CD4-positive, alpha-beta T cell treated with Interleukin-4 for 1 hour (primary cell): ENCODE measurements around the gene PANK4.
A peak's percentile ranks its signal among the peaks of the same experiment; 100 is the strongest.

ENCODE experiments used
- DNase-seq, 2 donors: peaks; one replicate each; pipeline ENCODE4 v3.0.0-alpha.2; 2020 to 2022

PANK4 gene

GRCh38 chr1:2494323-2494693 lies 32.1 kb downstream of the PANK4 start:
- DNase-seq, result no peak

- DNase-seq, result peak; percentile 27 to 33
Observed at GRCh38 chr1:2493691-2494322, 32.6 kb downstream of the PANK4 start.

- DNase-seq, result no peak
Observed at GRCh38 chr1:2493218-2493617, 33.2 kb downstream of the PANK4 start.

GRCh38 chr1:2492091-2492490 lies 34.3 kb downstream of the PANK4 start:
- no peak for DNase-seq

GRCh38 chr1:2489615-2490014 lies 36.8 kb downstream of the PANK4 start:
- DNase-seq, result no peak

DNA sequence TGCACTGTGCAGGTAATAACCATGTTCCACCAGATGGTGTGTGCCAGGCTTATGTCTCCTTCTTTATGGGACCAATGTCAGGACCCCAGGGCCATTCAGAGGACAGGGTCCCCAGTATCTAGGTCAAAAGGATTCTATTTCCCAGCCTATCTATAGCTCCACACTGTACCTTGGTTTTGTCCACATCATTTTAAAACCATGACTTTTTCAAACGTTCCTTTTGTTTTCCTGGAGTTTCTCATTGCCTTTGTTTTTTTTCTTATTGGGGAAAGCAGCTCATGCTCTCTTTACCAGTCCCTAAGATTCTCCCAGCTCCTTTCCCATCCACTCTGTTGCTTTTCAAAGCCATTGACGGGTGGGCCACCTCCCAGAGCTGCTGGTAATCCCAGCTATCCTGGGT lies 37.7 kb downstream of the PANK4 start:
- DNase-seq, result no peak

DNA sequence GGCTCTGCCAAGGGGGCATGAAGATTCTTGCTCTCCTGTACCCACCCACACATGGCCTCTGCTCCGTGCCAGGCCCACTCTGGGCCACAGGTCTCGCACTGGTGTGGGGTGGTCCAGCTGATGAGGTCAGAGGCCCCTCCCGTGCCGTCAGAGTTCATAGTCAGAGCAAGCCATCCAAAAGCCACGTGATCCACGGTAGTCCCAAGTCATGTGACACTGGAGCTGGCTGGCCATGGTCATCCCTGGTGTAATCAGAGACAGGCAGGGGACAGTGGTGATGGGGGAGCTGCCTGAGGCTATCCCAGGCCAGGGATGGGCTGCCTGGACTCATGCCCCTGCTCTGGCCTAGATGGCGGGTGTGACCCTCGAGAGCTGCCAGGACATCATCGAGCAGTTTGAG lies 39.8 kb downstream of the PANK4 start:
- DNase-seq, result no peak

DNA sequence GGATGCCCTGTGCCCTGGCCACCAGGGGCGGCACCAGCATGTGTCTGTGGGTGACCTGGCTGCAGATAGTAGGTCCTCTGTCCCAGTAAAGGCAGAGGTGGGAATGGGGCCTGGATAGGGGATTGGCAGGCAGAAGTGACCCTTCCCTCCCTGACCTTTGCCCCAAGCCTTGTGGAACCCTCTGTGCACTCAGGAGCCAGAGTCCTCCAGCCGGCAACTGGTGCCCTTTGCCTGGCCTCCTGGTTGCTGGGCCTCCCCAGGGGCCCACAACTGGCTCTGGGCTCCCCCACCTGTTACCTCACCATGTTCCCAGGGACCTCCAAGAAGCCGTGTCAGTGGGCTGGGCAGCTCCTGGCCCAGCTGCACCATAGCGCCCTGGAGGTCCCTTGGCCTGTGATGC lies 40.4 kb downstream of the PANK4 start:
- DNase-seq, result no peak

DNA sequence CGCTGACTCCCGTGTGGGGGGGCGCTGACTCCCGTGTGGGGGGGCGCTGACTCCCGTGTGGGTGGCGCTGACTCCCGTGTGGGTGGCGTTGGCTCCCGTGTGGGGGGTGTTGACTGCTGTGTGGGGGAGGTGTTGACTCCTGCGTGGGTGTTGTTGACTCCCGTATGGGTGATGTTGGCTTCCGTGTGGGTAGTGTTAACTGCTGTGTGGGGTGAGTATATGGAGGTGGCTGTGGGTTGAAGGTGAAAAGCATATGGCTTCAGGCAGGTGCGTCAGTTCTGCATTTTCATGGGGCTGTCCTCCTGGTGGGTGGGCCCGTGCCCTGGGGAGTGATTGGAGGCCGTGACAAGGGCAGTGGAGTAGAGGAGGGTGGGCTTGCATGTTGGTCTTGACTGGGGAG lies 42.4 kb downstream of the PANK4 start:
- DNase-seq, result no peak

GRCh38 chr1:2483026-2483425 lies 43.4 kb downstream of the PANK4 start:
- DNase-seq, result no peak

DNA sequence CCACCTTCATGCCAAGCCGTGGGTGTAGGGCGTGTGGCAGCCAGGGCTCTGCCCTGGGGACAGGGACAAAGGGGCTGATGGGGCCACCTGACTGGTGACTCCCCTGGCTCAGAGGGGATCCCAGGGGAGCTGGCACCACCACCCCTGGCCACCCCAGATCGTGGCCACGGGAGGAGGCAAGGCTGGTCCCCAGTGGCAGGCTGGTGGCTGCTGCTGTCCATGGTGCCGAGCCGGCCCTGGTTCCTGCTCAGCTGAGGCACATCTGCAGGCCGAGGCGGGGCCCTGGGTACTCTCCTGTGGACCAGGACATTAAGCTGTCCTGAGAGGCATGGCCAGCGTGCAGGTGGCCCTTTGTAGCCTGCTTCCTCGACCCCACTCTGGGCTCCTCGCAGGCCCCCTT lies 43.8 kb downstream of the PANK4 start:
- no peak for DNase-seq

- no peak for DNase-seq
Observed at GRCh38 chr1:2481885-2482284, 44.5 kb downstream of the PANK4 start.

GRCh38 chr1:2480986-2481364 lies 45.4 kb downstream of the PANK4 start:
- DNase-seq, result no peak

- DNase-seq, result no peak
Observed at GRCh38 chr1:2480236-2480985, 46.0 kb downstream of the PANK4 start.

DNA sequence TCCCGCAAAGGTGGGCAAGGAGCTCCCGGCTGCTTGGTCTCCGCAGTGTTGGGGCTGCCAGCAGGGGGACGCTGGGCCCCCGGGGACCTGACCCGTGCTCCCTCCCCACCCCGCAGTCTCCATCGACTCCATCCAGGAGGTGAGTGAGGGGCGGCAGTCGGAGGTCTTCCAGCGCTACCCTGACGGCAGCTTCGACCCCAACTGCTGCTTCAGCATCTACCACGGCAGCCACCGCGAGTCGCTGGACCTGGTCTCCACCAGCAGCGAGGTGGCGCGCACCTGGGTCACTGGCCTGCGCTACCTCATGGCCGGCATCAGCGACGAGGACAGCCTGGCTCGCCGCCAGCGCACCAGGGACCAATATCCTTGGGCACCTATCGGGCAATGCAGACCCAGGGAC lies 46.8 kb downstream of the PANK4 start:
- DNase-seq, result no peak

GRCh38 chr1:2479186-2479585 lies 47.2 kb downstream of the PANK4 start:
- DNase-seq, result no peak

DNA sequence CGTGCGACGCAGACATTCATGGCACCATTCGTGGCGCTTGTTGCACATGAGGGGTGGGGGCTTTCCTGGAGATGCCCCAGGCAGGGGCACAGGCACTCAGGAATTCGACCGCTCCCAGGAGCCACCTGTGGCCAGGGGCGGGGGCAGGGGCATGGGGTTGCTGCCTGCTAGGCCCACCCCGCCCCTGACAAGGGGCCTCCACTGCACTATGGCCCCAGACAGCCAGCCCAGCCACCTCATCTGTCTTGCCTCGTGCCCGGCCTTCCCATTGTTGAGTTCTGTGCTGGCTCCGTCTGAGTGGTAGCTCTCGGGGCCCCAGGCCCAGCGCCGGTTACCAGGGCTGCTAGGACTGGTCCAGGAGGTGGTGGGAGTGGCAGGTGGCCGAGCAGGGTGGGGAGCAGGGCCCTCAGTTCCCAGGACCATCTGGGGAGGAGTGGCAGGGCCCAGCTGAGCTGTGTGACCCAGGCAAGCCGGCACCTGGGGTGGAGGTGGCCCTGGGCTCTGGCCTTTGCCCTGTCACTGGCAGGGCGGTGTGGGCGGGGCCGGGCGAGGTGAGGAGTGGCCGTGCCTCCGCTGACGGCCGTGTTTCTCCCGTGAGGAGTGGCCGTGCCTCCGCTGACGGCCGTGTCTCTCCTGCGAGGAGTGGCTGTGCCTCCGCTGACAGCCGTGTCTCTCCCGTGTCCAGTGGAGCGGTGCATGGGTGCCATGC lies 48.5 kb downstream of the PANK4 start:
- DNase-seq, result no peak

DNA sequence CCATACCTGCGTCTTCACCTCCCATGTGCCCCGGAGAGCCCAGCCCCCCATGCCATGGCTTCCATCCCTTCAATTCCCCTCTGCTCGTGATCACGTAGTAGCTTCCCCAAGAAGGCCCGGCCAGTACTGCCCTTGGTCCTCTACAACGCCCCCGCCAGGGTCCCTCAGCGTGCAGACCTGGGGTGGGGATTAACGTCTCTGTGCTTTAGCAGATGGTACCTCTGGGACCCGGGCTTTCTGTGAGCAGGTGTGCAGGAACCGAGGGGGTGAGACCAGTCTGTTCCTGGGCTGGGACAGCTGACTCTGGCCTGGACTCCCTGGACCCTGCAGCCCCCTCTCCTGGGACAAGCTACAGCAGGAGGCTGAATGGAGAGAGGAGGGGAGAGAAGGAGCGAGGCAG lies 49.1 kb downstream of the PANK4 start:
- DNase-seq, result no peak

DNA sequence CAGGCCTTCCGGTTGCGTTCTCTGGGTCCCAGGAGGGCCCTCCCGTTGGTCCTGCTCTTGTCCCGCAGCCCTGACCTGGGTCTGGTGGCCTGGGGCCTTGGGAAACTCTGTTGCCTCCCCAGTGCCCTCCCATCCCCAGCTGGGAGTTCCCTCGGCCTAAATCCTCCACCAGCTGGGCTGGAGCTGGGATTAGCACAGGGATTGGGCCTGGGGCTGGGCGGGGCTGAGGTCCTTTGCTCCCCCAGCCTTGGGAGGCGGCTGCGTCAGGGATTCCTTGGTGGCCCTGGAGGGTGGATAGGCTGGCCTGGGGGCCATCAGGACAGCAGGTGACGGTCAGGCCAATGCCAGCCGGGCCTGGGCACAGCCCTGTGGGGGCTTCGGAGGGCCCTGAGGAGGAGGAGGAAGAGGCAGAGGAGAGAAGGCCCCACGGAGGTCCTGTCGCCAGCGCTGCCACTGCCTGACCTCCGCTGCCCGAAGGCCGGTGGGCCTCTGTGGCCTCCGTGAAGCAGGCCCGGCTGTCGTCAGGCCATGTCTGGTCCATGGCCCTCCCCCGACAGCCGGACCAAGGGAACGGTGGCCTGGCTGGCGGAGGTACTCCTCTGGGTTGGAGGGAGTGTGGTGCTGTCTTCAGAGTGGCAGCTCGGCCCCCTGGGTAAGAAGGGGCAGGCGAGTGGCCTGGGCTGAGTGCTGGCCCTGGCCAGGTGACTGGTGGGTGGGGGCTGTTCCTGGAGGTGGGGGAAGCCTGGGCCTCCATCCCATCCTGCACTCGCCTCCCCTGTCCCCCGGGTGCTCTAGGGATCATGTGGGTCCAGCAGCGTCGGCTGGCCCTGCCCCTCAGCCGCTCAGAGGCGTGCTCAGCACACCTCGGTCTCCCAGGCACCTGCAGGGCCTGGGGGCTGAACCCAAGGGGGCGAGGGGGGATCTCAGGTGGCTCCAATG lies 50.1 kb downstream of the PANK4 start, which contains the start of gene PLCH2:
TSS of gene PLCH2 (plus strand) at position 229 of the 939 bp plus-strand sequence. CDS start at position 529, 300 bp downstream.
- DNase-seq, result no peak

GRCh38 chr1:2475571-2475970 lies 50.8 kb downstream of the PANK4 start:
- DNase-seq, result no peak

GRCh38 chr1:2474933-2475371 lies 51.4 kb downstream of the PANK4 start:
- no peak for DNase-seq

- DNase-seq, result no peak
Observed at GRCh38 chr1:2474104-2474844, 52.1 kb downstream of the PANK4 start.
